IgD-negative memory B cell (primary cell): ENCODE measurements around the gene SLC6A12. TPM values are rescaled to one million over a fixed set of nuclear protein-coding genes. Genes with fewer than 3 reads are reported as not detected.
"Not testable (repeated sequence)": the region's sequence is repeated elsewhere in the genome, so short reads cannot be mapped to it uniquely, and the experiment has no call there.

Source experiments
- H3K27ac Mint-ChIP-seq, 3 donors: one replicate each; pipeline ENCODE4 v1.8.0; 2020 to 2022; ENCODE audit warnings: mild to moderate bottlenecking in 3 of 3, mixed read lengths in 3 of 3, moderate library complexity in 1 of 3
- H3K27me3 Mint-ChIP-seq: one replicate; pipeline ENCODE4 v1.8.0; 2021; ENCODE audit warnings: mixed read lengths
- H3K36me3 Mint-ChIP-seq: one replicate; pipeline ENCODE4 v1.8.0; 2020; ENCODE audit warnings: mild to moderate bottlenecking, mixed read lengths
- H3K4me1 Mint-ChIP-seq, 3 donors: one replicate each; pipeline ENCODE4 v1.8.0; 2020 to 2022; ENCODE audit warnings: mixed read lengths in 3 of 3, mild to moderate bottlenecking in 1 of 3
- H3K4me3 Mint-ChIP-seq, 4 donors: one replicate each; pipeline ENCODE4 v1.8.0; 2020 to 2022; ENCODE audit warnings: mild to moderate bottlenecking in 4 of 4, mixed read lengths in 4 of 4, moderate library complexity in 3 of 4
- H3K9me3 Mint-ChIP-seq, 3 donors: one replicate each; pipeline ENCODE4 v1.8.0; 2020 to 2021; ENCODE audit warnings: mixed read lengths in 3 of 3, mild to moderate bottlenecking in 1 of 3
- polyA plus RNA-seq: library from polyadenylated mRNA; unstranded; fragments of 300-500 nt; fragmentation: Illumina TruSeq; gene quantifications from one replicate; pipeline ENCODE4 v1.2.3, GENCODE V29; 2021

Gene SLC6A12
- polyA plus RNA-seq, 1 donor from 2014 or later: not detected

DNA sequence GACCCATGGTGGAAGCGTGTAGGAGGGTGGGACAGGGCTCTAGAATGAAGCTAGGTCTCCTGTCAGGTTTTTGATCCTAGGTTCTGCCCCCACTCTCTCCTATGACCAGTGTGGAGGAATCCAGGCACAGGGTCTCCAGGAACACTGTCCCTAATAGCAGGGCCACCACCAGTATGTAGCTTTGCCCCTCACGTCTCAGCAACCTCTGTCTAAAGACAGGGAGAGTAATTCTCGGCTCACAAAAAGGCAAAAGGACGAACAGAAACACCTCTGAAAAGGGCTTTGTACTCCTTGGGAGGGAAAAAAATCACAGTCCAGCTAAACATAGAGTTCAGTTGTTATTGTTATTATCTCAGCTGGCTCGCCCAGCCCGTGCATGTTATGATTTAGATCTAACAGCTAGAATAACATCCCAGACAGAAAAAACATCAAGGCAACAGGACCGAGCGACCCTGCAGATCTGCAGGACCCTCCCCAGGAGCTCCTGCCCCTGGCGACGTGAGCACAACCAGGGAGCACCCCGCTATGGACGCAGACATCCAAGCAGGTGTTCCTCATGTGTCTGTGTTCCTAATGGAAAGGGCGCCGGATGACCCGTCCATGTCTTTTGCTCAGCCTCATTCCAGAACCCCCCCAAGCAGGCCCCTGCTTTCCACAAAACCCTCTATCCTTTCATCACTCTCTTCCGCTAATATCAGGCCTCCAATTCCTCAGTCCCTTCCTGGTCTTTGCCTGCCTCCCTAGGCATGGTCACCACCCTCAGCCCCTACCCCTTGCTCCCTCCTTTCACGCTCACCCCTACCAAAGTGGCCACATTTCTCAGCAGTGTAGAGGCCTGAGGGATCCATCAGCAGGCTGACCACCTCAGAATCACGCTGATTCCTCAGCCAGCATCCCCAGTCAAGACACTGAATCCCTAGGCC, 14.2 kb upstream of the SLC6A12 start:
- no peaks in the 10 kb centered on the region for H3K36me3 Mint-ChIP-seq
- H3K4me1 Mint-ChIP-seq: no peaks in the 10 kb centered on the region
- no peak overlapping the region for H3K27ac Mint-ChIP-seq
- H3K4me3 Mint-ChIP-seq: no peak overlapping the region
- H3K27me3 Mint-ChIP-seq: peaks cover 17% of the 10 kb centered on the region
- H3K9me3 Mint-ChIP-seq: no peaks in the 10 kb centered on the region

DNA sequence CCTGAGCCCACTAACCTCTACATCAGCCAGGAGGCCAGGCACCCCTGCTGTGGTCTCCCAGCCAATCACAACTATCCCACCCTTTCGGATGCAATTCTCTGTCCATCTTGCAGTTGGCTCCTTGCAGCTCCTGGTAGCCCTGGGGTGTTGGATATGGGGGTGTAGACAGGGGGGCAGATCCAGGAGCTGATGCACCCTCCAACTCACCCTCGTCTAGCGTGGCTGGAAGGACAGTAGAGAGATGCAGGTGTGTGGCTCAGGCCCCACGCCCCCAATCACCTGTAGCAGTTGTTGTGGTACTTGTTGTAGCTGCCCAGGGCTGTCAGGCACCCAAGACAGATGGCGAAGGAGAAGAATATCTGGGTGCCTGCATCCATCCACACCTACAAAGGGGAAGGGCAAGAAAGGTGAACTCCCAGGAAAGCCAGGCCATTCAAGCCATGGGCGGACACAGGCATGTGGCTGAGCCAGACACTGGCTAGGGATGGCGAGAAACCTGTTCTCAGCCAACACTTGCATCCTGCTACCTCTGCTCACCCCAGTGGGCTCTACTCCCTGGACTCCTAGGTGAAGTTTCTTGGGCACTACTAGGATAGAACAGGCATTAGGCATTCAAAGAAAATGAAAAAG, 13.4 kb upstream of the SLC6A12 start:
- Mint-ChIP-seq H3K27ac (no peak overlapping the region), H3K4me3 (no peak overlapping the region), H3K9me3 (no peaks in the 10 kb centered on the region), H3K4me1 (no peaks in the 10 kb centered on the region), H3K36me3 (no peaks in the 10 kb centered on the region), H3K27me3 (peaks cover 15% of the 10 kb centered on the region)

DNA sequence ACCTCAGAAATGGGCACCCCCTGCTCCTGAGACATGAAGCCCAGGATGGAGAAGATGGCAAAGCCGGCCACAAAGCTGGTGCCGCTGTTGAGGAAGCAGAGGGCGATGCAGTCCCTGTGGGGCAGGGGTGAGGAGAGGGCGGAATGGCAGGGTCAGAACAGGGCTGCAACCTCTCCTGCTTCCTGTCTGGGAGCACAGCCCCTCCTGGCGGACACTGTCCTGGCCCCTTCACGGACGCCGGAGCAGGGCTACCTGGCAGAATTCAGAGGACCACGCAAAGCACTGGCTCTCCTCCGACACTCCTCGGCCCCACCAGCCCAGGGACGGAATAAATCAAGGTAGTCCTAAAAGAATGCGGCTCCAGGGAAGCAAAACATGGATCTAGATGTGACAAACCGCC, 12.4 kb upstream of the SLC6A12 start:
- Mint-ChIP-seq H3K4me3 (no peak overlapping the region), H3K4me1 (no peaks in the 10 kb centered on the region), H3K27me3 (peaks cover 13% of the 10 kb centered on the region), H3K27ac (no peak overlapping the region), H3K36me3 (no peaks in the 10 kb centered on the region), H3K9me3 (no peaks in the 10 kb centered on the region)

DNA sequence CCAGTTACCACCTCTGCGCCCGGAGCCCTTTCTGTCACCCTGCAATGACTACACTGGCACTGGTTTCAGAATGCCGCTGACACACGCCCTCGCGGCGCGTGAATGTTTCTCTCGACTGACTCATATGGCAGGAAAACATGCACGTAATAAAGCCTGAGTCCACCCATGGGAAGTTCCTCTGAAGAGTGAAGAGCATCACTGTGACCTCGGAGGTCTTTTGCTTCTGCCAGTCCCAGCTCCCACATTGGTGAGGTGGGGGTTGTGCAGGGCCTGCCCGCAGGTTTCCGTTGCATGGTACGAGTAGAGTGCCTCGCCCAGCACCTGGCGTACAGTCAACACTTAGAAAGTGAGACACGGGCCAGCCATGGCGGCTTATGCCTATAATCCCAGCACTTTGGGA, 11.1 kb upstream of the SLC6A12 start:
- H3K27me3 Mint-ChIP-seq: peaks cover 13% of the 10 kb centered on the region
- H3K4me3 Mint-ChIP-seq: no peak overlapping the region
- no peaks in the 10 kb centered on the region for H3K9me3 Mint-ChIP-seq
- H3K27ac Mint-ChIP-seq: no peak overlapping the region
- H3K36me3 Mint-ChIP-seq: no peaks in the 10 kb centered on the region
- peaks cover 0 to 1% (median 0%) of the 10 kb centered on the region in 3 donors for H3K4me1 Mint-ChIP-seq

DNA sequence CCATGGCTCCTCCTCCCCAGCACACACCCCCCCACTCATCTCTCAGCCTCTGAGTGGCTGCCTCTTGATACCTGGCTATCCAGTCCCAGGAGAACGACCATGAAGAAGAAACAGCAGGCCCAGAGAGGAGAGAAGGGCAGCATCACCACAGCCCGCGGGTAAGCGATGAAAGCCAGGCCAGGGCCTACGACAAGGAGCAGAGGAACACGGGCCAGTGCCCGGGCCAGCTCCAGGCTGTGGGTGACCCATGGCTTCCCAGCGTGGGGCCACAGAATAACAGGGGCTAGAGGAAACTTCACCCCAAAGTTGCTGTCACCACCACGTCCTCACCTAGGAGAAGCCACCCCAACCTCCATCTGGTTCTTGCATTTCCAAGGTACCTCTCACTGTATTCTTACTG, 10.4 kb upstream of the SLC6A12 start:
- Mint-ChIP-seq H3K36me3 (no peaks in the 10 kb centered on the region), H3K27ac (no peak overlapping the region), H3K4me3 (no peak overlapping the region), H3K9me3 (no peaks in the 10 kb centered on the region), H3K27me3 (peaks cover 8% of the 10 kb centered on the region), H3K4me1 (peaks cover 0 to 1% (median 0%) of the 10 kb centered on the region in 3 donors)

DNA sequence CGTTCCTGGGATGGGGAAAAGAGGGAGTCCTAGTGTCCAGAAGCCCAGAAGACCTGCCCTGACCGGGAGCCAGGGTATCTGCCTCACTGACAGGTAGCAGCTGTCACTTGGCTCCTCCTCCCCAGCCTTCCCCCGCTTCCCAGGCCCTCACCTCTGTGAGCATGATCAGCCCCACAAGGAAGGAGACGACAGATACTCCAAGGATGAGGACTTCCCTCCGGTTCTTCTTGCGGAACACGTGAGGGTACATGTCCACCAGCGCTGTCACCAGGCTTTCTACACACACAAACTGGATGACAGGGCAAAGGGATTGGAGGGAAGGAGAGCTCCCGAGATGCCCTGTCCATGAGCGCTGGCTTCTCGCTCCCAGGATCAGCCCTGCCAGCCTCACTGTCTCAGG, 9.9 kb upstream of the SLC6A12 start:
- H3K27me3 Mint-ChIP-seq: peaks cover 4% of the 10 kb centered on the region

DNA sequence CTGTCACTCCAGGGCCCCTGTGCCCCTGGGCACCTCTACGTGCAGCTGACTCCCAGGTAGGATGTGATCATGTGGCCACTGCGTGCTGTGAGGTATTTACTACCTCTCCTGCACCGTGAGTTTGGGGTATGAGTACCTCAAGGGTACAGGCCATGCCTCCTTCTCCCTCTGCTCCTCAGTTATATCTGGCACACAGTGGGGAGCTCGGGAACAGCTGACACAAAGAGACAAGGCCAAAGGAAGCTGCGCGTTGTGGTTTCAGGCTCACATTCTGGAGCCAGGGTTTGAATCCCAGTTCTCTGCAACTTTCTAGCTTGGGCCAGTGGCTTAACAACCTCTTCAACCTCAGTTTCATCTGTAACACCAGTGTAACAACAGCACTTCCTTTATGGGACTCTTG, 7.8 kb upstream of the SLC6A12 start:
- H3K4me1 Mint-ChIP-seq: peaks cover 0 to 1% (median 0%) of the 10 kb centered on the region in 3 donors
- peak overlapping the region in 1 of 3 donors; percentile 73 for H3K27ac Mint-ChIP-seq
- peaks cover 11% of the 10 kb centered on the region for H3K27me3 Mint-ChIP-seq
- H3K4me3 Mint-ChIP-seq: no peak overlapping the region
- H3K9me3 Mint-ChIP-seq: peaks cover 0 to 1% (median 0%) of the 10 kb centered on the region in 3 donors
- H3K36me3 Mint-ChIP-seq: no peaks in the 10 kb centered on the region

More for the DNA sequence above, 9.9 kb upstream of the SLC6A12 start:
- Mint-ChIP-seq H3K27ac (no peak overlapping the region), H3K9me3 (no peaks in the 10 kb centered on the region), H3K4me1 (peaks cover 0 to 1% (median 0%) of the 10 kb centered on the region in 3 donors), H3K4me3 (no peak overlapping the region), H3K36me3 (no peaks in the 10 kb centered on the region)

DNA sequence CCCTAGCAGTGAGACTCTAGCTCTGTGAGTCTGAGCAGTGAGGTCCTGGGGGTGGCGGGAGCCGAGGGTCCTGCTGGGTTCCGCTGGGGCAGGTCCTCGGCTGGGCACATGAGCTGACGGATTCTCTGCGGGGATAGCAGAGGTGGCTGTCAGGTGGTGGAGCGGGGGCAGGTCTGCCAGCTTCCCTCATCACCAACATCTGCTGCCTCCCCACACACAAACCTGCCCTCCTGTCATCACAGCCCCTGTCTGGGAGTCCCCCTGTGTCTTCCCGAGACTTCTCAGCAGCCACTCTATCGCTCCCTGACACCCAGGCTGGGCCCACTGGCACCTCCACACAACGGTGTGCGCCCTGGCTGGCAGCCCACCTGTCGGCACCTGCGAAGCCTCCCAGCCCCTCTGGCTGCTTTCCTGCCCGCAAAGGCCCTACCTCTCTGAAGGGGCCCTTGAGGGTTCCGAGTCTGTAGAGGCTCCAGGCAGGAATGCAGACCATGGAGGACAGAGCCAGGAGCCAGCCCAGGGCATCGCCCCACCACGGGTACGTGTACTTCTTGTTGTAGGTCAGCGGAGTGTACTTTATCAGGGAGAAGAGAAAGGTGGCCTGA, 7.1 kb upstream of the SLC6A12 start:
- Mint-ChIP-seq H3K36me3 (no peaks in the 10 kb centered on the region), H3K27me3 (peaks cover 11% of the 10 kb centered on the region), H3K4me1 (peaks cover 0 to 1% (median 0%) of the 10 kb centered on the region in 3 donors), H3K27ac (no peak overlapping the region), H3K4me3 (no peak overlapping the region), H3K9me3 (peaks cover 0 to 1% (median 0%) of the 10 kb centered on the region in 3 donors)

DNA sequence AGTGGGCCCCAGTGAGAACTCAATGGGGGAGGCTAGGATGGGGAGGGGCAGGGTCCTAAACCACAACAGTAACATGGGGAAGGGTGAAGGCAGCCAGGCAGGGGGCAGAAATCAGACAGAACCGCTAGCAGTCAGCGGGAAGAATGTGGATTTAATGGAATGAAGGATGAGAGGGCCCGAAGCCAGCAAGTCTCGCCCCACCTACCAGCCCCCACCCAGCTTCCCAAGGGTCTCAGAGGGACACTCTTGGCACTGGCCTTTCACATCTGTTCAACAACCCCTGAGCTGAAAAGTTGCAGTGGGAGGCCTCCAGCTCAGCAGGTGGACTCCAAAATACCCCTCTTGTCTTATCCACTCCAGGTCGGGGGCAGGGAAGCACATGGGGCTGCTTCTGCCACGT, 6.5 kb upstream of the SLC6A12 start:
- H3K4me1 Mint-ChIP-seq: peaks cover 0 to 1% (median 0%) of the 10 kb centered on the region in 3 donors
- no peaks in the 10 kb centered on the region for H3K36me3 Mint-ChIP-seq
- H3K27me3 Mint-ChIP-seq: peaks cover 11% of the 10 kb centered on the region
- H3K27ac Mint-ChIP-seq: no peak overlapping the region
- H3K9me3 Mint-ChIP-seq: peaks cover 0 to 1% (median 0%) of the 10 kb centered on the region in 3 donors
- no peak overlapping the region for H3K4me3 Mint-ChIP-seq

DNA sequence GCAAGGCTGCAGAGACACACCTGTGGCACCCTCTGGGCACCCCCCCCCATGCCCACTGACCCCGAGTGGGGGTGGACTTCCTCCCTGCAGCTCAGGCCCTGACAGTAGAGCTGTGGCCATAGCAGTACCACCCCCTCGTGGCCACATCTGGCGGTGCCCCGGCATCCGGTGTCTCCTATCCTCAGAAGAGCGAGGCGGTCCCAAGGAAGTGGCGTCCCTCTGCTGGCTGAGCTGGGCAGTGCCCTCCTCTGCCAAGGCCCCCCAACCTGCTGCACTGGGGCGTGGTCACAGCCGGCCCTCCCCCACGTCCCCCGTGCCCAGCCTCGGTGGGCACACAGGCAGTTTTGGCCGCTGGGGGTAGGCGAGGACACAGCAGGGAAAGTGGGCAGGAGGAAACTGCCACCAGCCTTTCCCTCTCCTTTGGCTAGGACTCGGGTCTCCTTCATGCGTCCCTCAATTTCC, 6.0 kb upstream of the SLC6A12 start:
- Mint-ChIP-seq H3K4me3 (no peak overlapping the region), H3K36me3 (no peaks in the 10 kb centered on the region), H3K27ac (no peak overlapping the region), H3K9me3 (peaks cover 0 to 1% (median 0%) of the 10 kb centered on the region in 3 donors), H3K4me1 (peaks cover 0 to 1% (median 0%) of the 10 kb centered on the region in 3 donors), H3K27me3 (peaks cover 10% of the 10 kb centered on the region)

DNA sequence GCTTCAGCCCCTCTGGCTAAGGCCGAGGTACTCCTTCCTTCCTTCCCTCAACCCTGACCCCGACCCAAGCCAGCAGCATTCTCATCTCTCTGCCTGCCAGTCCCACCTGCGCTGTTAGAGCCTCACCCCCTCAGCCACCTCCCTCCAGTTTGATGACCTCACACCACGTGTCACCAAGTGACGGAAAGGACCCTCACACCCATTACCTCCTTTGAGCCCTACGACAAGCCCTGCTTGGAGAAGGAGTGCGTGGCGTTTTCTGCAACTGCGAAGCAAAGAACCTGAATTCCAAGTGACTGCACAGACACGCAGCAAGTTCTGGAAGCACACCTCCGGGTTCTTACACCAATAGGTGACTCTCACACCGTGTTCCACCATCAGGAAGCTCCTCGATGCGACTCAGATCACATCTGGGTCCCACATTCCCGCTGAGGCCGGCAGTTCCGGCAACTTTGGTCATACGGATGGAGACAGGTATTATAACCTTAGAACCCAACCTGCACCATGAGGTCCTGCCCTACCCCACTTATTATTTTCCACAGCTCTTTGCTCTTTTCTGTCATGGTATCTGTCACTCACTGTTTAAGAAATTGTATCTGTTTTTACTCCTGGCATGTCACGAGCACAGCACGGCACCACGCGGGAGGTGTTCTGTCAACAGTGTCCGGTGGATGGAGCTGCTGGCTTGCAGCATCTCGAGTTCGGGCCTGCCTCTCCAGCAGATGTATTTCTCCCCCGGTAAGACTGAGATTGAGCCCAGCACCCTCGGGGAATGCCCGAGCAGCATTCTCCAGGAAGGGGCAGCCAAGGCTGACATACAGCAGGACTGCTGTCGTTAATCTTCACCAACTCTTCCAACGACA, 5.0 kb upstream of the SLC6A12 start:
- Mint-ChIP-seq H3K4me3 (peak overlapping the region in 1 of 4 donors; percentile 54), H3K27ac (peak overlapping the region in 1 of 3 donors; percentile 43), H3K27me3 (peaks cover 9% of the 10 kb centered on the region), H3K36me3 (no peaks in the 10 kb centered on the region), H3K9me3 (peaks cover 0 to 1% (median 0%) of the 10 kb centered on the region in 3 donors), H3K4me1 (peaks cover 0 to 1% (median 0%) of the 10 kb centered on the region in 3 donors)

DNA sequence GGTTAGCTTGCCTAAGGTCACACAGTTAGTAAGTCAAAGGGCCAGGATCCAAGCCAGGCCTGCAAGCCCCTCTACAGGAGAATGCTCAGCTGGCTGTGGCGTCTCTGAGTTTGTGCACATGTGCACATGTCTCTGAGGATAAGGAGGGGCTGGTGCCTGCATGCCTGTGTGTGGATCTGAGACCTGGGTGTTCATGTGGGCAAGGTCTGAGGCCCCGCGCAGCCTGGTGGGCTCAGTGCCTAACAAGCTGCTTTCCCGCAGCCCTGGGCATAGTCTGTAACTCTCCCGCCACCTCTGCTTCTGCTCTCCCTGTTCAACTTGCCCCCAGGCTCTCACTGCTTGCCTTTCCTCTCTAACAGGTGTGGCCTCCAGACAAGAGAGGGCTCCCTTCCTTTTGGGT, 4.3 kb upstream of the SLC6A12 start:
- Mint-ChIP-seq H3K36me3 (no peaks in the 10 kb centered on the region), H3K4me1 (peaks cover 0 to 5% (median 3%) of the 10 kb centered on the region in 3 donors), H3K27ac (no peak overlapping the region), H3K4me3 (no peak overlapping the region), H3K9me3 (peaks cover 0 to 1% (median 0%) of the 10 kb centered on the region in 3 donors), H3K27me3 (peaks cover 17% of the 10 kb centered on the region)

DNA sequence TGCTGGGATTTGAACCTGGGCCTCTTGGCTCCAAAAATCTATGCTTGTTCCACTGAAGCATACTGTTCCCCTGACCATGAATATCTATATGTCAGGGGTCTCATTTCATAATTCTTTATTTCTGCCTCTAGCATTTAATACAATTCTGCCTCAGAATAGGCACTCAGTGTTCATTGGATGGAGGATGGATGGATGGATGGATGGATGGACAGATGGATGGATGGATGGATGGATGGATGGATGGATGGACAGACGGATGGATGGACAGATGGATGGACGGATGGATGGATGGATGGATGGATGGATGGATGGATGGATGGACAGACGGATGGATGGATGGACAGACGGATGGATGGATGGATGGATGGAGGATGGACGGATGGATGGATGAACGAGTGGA, 3.1 kb upstream of the SLC6A12 start:
- not testable (repeated sequence) for H3K27ac Mint-ChIP-seq, H3K36me3 Mint-ChIP-seq, H3K4me1 Mint-ChIP-seq, H3K9me3 Mint-ChIP-seq
- Mint-ChIP-seq H3K27me3 (peaks cover 24% of the 10 kb centered on the region), H3K4me3 (peak overlapping the region in 1 of 4 donors; percentile 20)

DNA sequence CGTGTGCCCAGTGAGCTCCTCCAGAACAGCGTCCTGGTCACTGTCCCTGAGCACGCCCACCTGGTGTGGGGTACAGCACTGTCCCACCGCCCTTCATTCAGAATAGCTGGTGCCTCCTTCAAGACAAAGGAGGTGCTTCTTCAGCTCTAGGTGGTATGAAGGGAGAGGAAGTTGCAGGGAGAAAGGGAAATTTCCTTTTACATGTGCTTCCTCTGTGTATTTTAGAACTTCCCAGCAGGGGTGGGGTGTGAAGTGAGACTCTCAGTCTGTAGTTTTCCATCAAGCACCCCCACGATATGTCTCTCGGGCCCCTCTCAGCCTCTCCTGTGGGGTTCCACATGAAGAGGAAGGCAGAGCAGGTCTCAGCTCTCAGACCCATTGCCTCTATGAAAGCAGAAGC, 1.2 kb upstream of the SLC6A12 start:
- H3K4me1 Mint-ChIP-seq: peaks cover 0 to 8% (median 5%) of the 10 kb centered on the region in 3 donors
- H3K36me3 Mint-ChIP-seq: no peaks in the 10 kb centered on the region
- peaks cover 0 to 1% (median 0%) of the 10 kb centered on the region in 3 donors for H3K9me3 Mint-ChIP-seq
- H3K27ac Mint-ChIP-seq: no peak overlapping the region
- H3K27me3 Mint-ChIP-seq: peaks cover 33% of the 10 kb centered on the region
- H3K4me3 Mint-ChIP-seq: no peak overlapping the region
